GM18517 (cell line): ENCODE data around the gene ZMIZ1.
"Not testable (repeated sequence)": the region's sequence is repeated elsewhere in the genome, so short reads cannot be mapped to it uniquely, and the experiment has no call there.

Experiments used
- ATAC-seq: cut with Tn5 transposase; IDR thresholded peaks from one replicate; pipeline ENCODE4 v1.9.1; 2021; ENCODE audit warnings: mild to moderate bottlenecking, moderate library complexity; ENCODE audit not compliant: unreplicated experiment

The ZMIZ1 gene

DNA sequence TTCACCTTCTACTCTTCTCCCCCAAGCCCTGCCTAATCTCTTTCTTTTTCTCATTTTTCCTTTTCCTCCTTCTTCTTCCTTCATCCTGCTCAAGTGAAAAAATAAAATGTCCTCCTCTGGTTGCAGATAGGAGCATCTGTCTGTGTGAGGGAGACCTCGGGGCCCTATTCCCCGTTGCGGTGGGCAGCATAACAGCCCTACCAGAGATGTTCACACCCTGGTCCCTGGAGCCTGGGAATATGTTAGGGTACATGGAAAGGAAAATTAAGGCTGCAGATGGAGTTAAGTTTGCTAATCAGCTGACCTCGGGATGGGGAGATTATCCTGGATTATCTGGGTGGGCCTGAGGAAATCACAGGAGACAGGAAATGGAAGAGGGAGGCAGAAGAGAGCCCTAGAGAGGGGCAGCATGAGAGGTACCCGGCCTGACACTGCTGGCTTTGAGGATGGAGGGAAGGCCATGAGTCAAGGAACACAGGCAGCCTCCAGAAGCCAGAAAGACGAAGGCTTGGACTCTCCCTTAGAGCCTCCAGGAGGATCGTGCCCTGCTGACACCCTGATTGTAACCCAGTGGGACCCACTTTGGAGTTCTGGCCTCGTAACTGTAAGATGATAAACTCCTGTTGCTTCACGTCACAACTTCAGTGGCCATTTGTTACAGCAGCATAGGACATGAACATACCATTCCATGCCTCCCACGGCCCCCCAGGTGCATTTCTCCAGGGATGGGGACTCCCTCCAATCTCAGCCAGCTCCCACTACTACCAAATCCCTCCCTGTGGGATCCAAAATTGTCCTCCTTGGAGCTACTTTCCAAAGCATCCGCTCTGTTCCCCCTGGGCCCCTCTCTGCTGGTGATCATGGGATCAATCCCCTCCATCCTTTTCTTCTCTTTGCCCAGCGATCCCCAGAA is 39.0 kb upstream of the ZMIZ1 start:
- ATAC-seq = no peak

GRCh38 chr10:79030705-79031104 is 38.1 kb upstream of the ZMIZ1 start:
- ATAC-seq = no peak

GRCh38 chr10:79031723-79032122 is 37.0 kb upstream of the ZMIZ1 start:
- ATAC-seq = no peak

GRCh38 chr10:79034271-79034876 is 34.4 kb upstream of the ZMIZ1 start:
- no peak for ATAC-seq

GRCh38 chr10:79036416-79036815 is 32.4 kb upstream of the ZMIZ1 start:
- ATAC-seq = not testable (repeated sequence)

DNA sequence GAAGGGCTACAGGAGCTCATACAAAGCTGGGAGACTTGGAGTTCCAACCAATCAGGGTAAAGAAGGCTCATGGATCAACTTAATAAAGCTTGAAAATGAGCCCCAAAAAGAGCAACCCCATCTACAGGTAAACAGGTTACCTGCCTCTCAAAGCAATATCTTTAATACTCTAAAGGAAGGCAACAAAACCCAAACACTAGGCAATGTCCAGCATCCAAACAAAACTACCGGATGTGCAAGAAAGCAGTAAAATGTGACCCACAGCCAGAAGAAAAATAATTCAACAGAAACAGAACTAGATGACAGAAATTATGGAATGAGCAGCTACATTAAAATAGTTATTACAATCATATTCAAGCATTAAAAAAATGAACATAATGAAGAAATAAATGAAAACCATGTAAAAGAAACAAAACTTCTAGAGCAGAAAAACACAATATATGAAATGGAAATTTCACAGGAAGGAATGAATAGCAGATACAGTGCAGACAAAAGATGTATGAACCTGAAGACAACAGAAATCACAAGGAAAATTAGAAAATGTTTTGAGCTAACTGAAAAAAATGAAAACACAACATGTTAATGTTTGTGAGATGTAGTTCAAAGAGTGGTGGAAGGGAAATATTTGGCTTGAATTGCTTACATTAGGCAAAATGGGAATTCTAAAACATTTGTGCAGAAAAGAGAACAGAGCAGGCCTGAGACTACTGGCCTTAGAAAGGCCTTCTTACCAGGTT is 30.5 kb upstream of the ZMIZ1 start:
- no peak for ATAC-seq

DNA sequence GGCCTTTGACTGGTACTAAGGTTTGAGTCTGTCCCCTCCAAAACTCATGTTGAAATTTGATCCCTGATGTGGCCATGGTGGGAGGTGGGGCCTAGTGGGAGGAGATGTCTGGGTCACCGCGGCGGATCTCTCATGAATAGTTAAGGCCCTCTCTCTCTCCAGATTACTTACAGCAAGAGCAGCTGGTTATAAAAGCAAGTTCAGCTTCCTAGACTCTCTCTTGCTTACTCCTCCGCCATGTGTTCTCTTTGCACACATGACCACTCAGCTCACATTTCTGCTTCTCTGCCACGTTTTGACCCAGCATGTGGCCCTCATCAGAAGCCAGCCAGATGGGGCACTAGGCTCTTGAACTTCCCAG is 29.9 kb upstream of the ZMIZ1 start:
- ATAC-seq = no peak

DNA sequence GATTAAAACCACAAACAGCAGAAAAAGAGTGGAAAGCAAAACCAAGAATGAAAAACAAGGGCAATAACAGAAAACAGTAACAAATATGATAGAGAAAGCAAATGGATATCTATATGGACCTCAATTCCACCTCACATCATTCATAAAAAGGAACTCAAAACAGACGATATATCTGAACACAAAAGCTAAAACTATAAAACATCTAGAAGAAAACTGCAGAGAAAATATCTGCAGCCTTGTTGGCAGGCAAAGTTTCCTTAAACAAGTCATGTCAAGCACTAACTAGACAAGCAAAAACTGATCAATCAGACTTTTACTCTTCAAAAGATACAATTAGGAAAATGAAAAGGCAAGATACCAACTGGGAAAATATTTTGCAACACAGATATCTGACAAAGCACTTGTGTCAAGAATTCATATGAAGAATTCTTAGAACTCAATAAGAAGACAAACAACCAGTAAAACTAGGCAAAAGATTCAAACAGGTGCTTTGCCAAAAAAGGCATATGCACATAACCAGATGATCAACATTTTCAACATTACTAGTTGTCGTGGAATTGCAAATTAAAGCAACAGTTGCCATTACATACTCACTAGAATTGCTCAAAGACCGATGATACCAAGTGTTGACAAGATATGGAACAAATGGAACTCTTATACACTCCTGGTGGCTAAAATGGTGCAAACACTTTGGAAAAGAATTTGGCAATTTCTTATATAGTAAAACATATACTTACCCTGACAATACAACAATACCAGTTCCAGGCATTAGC is 25.9 kb upstream of the ZMIZ1 start:
- no peak for ATAC-seq

DNA sequence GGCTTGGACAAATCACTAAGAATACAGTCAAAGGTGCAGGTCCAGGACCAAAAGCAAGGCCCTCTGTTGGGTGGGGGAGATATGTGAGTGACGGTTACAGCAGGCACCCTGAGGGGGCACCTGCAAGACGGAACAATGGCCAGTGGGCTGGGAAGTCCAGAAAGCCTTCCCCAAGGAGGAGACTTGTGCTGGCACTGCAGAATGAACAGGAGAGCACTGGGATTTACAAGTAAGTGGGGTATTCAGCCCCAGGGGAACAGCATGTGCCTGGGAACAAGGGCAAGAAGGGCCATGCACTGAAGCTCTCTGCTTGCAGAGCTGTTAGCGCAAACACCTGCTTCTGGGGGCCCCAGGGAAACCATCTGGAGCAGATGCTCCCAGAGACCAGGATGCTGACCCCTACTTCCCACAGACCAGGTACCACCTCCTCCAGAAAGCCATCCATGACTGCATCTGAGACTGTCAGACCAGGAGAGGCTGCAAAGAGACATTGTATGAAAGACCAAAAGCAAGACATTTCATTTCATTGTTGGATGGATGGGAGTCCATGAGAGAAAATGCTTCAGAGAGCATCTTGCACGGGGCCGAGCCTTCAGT is 24.6 kb upstream of the ZMIZ1 start:
- no peak for ATAC-seq

DNA sequence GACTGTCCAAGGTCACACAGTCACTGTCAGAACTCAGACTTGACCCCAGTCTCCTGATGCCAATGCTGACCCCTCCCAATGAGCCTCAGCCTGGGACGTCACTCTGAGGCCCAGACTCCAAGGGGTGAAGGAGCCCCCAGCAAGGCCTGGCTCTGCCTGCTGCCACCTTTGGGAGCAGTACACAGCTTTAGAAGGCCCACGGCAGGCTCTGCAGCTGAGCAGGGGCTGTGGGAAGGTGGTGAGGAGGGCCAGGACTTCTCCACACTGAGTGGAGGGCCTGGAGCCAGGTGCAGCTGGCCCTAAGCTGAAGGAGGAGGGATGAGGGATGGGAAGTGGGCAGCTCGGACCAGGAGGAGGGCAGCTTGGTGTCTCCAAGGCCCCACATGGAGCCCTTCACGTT is 23.9 kb upstream of the ZMIZ1 start:
- ATAC-seq = no peak

DNA sequence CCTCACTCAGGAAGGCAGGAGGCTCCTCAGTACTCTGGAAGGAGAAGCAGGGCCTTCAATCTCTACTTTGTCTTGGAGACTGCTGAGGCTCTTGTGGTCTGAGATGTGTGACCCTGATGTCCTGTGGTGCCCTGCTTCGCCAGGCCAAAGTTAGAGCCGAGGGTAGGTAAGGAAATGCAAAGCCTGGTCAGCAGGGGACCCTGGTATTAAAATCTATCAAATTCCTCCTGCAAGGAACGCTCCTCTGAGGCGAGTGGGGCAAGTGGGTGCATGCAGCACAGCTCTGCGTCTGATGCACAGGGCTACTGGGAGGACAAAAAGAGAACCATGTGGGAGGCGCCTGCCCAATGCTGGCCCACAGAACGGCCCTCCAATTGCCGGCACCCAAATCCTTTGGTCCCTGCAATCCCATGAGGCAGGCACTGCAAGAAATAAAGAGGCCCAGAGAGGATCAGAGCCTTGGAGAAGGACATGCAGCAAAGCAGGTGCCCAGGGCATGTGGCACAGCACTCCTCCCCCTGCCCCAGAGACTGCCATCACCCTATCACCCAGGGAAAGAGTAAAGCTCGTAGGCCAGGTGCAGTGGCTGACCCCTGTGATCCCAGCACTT is 23.1 kb upstream of the ZMIZ1 start:
- no peak for ATAC-seq

- ATAC-seq = no peak
These were observed 22.4 kb upstream of the ZMIZ1 start for GRCh38 chr10:79046326-79046725.

- ATAC-seq = no peak
These were observed 21.8 kb upstream of the ZMIZ1 start for GRCh38 chr10:79046741-79047583.

DNA sequence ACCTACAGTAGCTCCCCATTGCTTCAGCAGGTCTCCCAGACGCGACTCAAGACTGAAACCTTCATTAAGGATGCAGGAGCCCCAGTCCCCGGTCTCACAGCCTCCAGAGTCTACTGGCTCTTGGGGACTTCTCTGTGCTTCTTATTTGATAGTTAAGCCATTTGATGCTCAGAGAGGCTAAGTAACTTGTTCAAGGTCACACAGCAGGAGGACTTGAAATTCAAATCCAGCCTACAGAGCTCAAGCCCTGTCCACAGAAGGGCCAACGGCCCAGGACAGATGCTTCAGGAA is 21.2 kb upstream of the ZMIZ1 start:
- no peak for ATAC-seq

- no peak for ATAC-seq
These were observed 20.7 kb upstream of the ZMIZ1 start for GRCh38 chr10:79047875-79048638.

DNA sequence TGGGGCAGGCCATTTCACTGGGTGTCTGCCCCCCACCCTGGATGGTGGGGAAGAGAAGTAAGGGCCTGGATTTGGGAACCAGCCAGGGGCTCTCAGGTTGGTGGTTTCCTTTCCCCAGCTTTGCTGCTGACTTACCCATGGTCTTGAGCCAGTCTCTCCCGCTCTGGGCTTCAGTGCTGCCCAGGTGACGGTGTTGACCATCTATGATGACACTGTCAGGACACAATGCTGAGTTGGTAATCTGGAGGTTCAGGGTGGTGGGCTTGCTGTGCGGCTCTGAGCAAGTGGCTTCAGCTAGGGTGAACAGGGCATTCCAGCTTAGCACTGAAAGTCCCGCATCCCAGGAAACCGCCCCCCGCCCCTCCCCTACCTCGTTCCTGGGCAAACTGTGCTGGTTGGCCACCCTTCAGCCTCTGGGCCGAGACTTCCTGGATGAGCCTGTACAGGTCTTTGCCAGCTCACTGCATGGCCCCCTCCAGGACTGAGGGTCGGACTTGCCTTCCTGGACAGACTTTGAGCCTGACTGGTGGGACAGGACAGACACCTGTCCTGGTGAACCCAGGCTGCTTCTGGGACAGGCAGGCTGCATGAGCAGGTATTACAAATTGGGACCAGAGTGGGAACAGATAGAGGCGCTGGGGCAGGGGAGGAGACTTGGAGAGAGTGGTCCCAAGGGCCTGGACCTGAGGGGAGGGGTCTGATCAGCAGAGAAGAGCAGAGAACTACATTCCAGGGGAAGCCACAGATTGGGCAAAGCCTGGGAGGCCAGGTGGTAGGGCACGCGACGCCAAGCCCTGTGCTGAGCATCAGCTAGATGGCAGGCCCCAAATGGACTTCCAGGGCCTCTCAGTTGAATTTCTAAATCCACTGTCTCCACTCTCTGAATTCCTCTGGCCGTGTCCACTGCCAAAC is 19.9 kb upstream of the ZMIZ1 start:
- no peak for ATAC-seq

- ATAC-seq = no peak
These were observed 18.6 kb upstream of the ZMIZ1 start for GRCh38 chr10:79049931-79050895.
